ENCODE data around the gene RNASEL. TPM values are rescaled to one million over a fixed set of nuclear protein-coding genes. Genes with fewer than 3 reads are reported as not detected.

Gene RNASEL
- total RNA-seq, 2 experiments from 2014 or later, result 3.5 to 3.7 TPM

GRCh38 chr1:182570611-182570970 is 18.5 kb downstream of the RNASEL start:
- Mint-ChIP-seq H3K27ac (no peak overlapping the region), H3K4me3 (no peak overlapping the region), H3K36me3 (ENCODE audit: low read depth) (peaks cover 33% of the 10 kb centered on the region), H3K9me3 (no peaks in the 10 kb centered on the region), H3K4me1 (ENCODE audit: low read depth) (no peaks in the 10 kb centered on the region), H3K27me3 (no peaks in the 10 kb centered on the region)
- Histone ChIP-seq H3K36me3 (ENCODE audit: insufficient read depth, low read length) (peaks cover 26% of the 10 kb centered on the region), H3K27me3 (ENCODE audit: control insufficient read depth in 1 of 2, insufficient read depth in 2 of 2, low read length in 2 of 2) (no peaks in the 10 kb centered on the region), H3K4me3 (ENCODE audit: low read length) (no peak overlapping the region), H3K4me1 (ENCODE audit: insufficient read depth, low read length) (no peaks in the 10 kb centered on the region), H3K27ac (ENCODE audit: low read depth in 1 of 2, low read length in 2 of 2) (no peak overlapping the region), H3K9me3 (ENCODE audit: control insufficient read depth in 1 of 2, insufficient read depth in 1 of 2, low read length in 2 of 2) (no peaks in the 10 kb centered on the region)
- no peak for TF ChIP-seq CTCF (IDR thresholded peaks at IDR 0.05)
- no peak for ATAC-seq (ENCODE audit: poor library complexity)
- POLR2A ChIA-PET, result interaction anchor here (0.7 kb wide), 1 partner anchor 25 kb away, joined by 3 read pairs; no protein-coding TSS in a partner anchor
- intact Hi-C loops (cut with DNase I, micrococcal nuclease), result no loop called here
- DNase-seq, result no peak
- CTCF ChIA-PET, result no interaction called here

GRCh38 chr1:182569939-182570610 is 19.0 kb downstream of the RNASEL start:
- intact Hi-C loops (cut with DNase I, micrococcal nuclease), result no loop called here
- POLR2A ChIA-PET, result interaction anchor here (0.7 kb wide), 1 partner anchor 26 kb away, joined by 3 read pairs; no protein-coding TSS in a partner anchor

GRCh38 chr1:182568647-182569284 is 20.3 kb downstream of the RNASEL start:
- H3K27me3 Mint-ChIP-seq, result no peaks in the 10 kb centered on the region
- no peak overlapping the region for H3K4me3 Mint-ChIP-seq
- no peak overlapping the region for H3K27ac Mint-ChIP-seq
- H3K27ac ChIP-seq (ENCODE audit: low read depth in 1 of 2, low read length in 2 of 2), result no peak overlapping the region
- TF ChIP-seq CTCF (IDR thresholded peaks at IDR 0.05), result no peak
- H3K9me3 Mint-ChIP-seq, result no peaks in the 10 kb centered on the region
- intact Hi-C loops (cut with DNase I, micrococcal nuclease), result no loop called here
- H3K36me3 Mint-ChIP-seq (ENCODE audit: low read depth), result peaks cover 14% of the 10 kb centered on the region
- ATAC-seq (ENCODE audit: poor library complexity) (no peak), DNase-seq (no peak)
- H3K4me3 ChIP-seq (ENCODE audit: low read length), result no peak overlapping the region
- H3K4me1 Mint-ChIP-seq (ENCODE audit: low read depth), result no peaks in the 10 kb centered on the region
- POLR2A ChIA-PET, result no interaction called here
- CTCF ChIA-PET, result no interaction called here
- H3K27me3 ChIP-seq (ENCODE audit: control insufficient read depth in 1 of 2, insufficient read depth in 2 of 2, low read length in 2 of 2), result no peaks in the 10 kb centered on the region
- H3K9me3 ChIP-seq (ENCODE audit: control insufficient read depth in 1 of 2, insufficient read depth in 1 of 2, low read length in 2 of 2), result no peaks in the 10 kb centered on the region
- no peaks in the 10 kb centered on the region for H3K4me1 ChIP-seq (ENCODE audit: insufficient read depth, low read length)
- H3K36me3 ChIP-seq (ENCODE audit: insufficient read depth, low read length), result peaks cover 11% of the 10 kb centered on the region

More at GRCh38 chr1:182569939-182570610, 19.0 kb downstream of the RNASEL start:
- DNase-seq, result no peak
- Mint-ChIP-seq H3K36me3 (ENCODE audit: low read depth) (peaks cover 27% of the 10 kb centered on the region), H3K27me3 (no peaks in the 10 kb centered on the region), H3K27ac (no peak overlapping the region), H3K4me1 (ENCODE audit: low read depth) (no peaks in the 10 kb centered on the region), H3K4me3 (no peak overlapping the region), H3K9me3 (no peaks in the 10 kb centered on the region)
- H3K36me3 ChIP-seq (ENCODE audit: insufficient read depth, low read length), result peaks cover 21% of the 10 kb centered on the region
- no peak for TF ChIP-seq CTCF (IDR thresholded peaks at IDR 0.05)
- no peak overlapping the region for H3K4me3 ChIP-seq (ENCODE audit: low read length)
- H3K9me3 ChIP-seq (ENCODE audit: control insufficient read depth in 1 of 2, insufficient read depth in 1 of 2, low read length in 2 of 2), result no peaks in the 10 kb centered on the region
- CTCF ChIA-PET, result no interaction called here
- no peaks in the 10 kb centered on the region for H3K4me1 ChIP-seq (ENCODE audit: insufficient read depth, low read length)
- no peak overlapping the region for H3K27ac ChIP-seq (ENCODE audit: low read depth in 1 of 2, low read length in 2 of 2)
- no peak for ATAC-seq (ENCODE audit: poor library complexity)
- no peaks in the 10 kb centered on the region for H3K27me3 ChIP-seq (ENCODE audit: control insufficient read depth in 1 of 2, insufficient read depth in 2 of 2, low read length in 2 of 2)

Data from CD4-positive, alpha-beta T cell (primary cell).